Fibroblast of skin of right biceps (primary cell): ENCODE measurements around the gene ZBTB7C.

Source experiments
- DNase-seq: peaks from one replicate; pipeline ENCODE4 v3.0.0-alpha.2; 2013

Gene ZBTB7C

GRCh38 chr18:48387300-48387699 lies 21.9 kb downstream of the ZBTB7C start:
- DNase-seq = no peak

GRCh38 chr18:48385596-48385995 lies 23.6 kb downstream of the ZBTB7C start:
- no peak for DNase-seq

GRCh38 chr18:48376934-48377333 lies 32.2 kb downstream of the ZBTB7C start:
- no peak for DNase-seq

GRCh38 chr18:48376406-48376805 lies 32.8 kb downstream of the ZBTB7C start:
- no peak for DNase-seq

- DNase-seq = no peak
These were observed 33.9 kb downstream of the ZBTB7C start for GRCh38 chr18:48375150-48375800.

GRCh38 chr18:48374423-48375149 lies 34.6 kb downstream of the ZBTB7C start:
- DNase-seq = no peak

GRCh38 chr18:48371854-48372602 lies 37.2 kb downstream of the ZBTB7C start:
- DNase-seq = no peak

- no peak for DNase-seq
These were observed 41.6 kb downstream of the ZBTB7C start for GRCh38 chr18:48367557-48367956.

- no peak for DNase-seq
These were observed 43.2 kb downstream of the ZBTB7C start for GRCh38 chr18:48365965-48366364.

- DNase-seq = no peak
These were observed 45.0 kb downstream of the ZBTB7C start for GRCh38 chr18:48364146-48364545.

- DNase-seq = no peak
These were observed 46.0 kb downstream of the ZBTB7C start for GRCh38 chr18:48363175-48363574.

- DNase-seq = no peak
These were observed 47.4 kb downstream of the ZBTB7C start for GRCh38 chr18:48361801-48362200.

GRCh38 chr18:48360376-48361021 lies 48.7 kb downstream of the ZBTB7C start:
- no peak for DNase-seq

GRCh38 chr18:48359626-48360025 lies 49.6 kb downstream of the ZBTB7C start:
- DNase-seq = no peak

- DNase-seq = no peak
These were observed 50.3 kb downstream of the ZBTB7C start for GRCh38 chr18:48358868-48359267.

- no peak for DNase-seq
These were observed 52.1 kb downstream of the ZBTB7C start for GRCh38 chr18:48356909-48357631.

GRCh38 chr18:48356151-48356745 lies 52.9 kb downstream of the ZBTB7C start:
- DNase-seq = no peak

- no peak for DNase-seq
These were observed 53.7 kb downstream of the ZBTB7C start for GRCh38 chr18:48355276-48356115.

GRCh38 chr18:48354746-48355260 lies 54.4 kb downstream of the ZBTB7C start:
- no peak for DNase-seq

- DNase-seq = no peak
These were observed 57.0 kb downstream of the ZBTB7C start for GRCh38 chr18:48352051-48352755.
